ENCODE results near the gene CPNE2. TPM values are rescaled to one million over a fixed set of nuclear protein-coding genes. Genes with fewer than 3 reads are reported as not detected.

CPNE2 gene
- total RNA-seq, 1 experiment from 2014 or later: 43.4 TPM

GRCh38 chr16:57131351-57131970, 39.1 kb downstream of the CPNE2 start:
- DNase-seq (ENCODE audit: low read depth, low spot score) (no peak), ATAC-seq (no peak)
- no peak overlapping the region for H3K27ac ChIP-seq (ENCODE audit: low read length)
- no TSS peak for BruUV-seq (replicated peaks)
- POLR2A ChIA-PET: no interaction called here
- no peak overlapping the region for H3K4me3 ChIP-seq (ENCODE audit: low read depth in 2 of 2, low read length in 2 of 2)
- H3K9me3 ChIP-seq (ENCODE audit: control insufficient read depth, insufficient read depth, low read depth, low read length): no peaks in the 10 kb centered on the region
- H3K36me3 ChIP-seq (ENCODE audit: control insufficient read depth, insufficient read depth, low read length): no peaks in the 10 kb centered on the region
- TF ChIP-seq REST (IDR thresholded peaks at IDR 0.05; ENCODE audit: insufficient read depth in 1 of 2, low read depth in 2 of 2, low read length in 1 of 2) (no peak), SIN3A (IDR thresholded peaks at IDR 0.05; ENCODE audit: borderline replicate concordance, insufficient read depth, low read depth, low read length) (no peak)
- intact Hi-C loops (cut with micrococcal nuclease; ENCODE audit: unreplicated experiment) (no loop called here), in situ Hi-C loops (cut with HindIII; ENCODE audit: low pct_unique_long_range_greater_than_20kb, low sequenced_read_pairs) (no loop called here)
- H3K4me1 ChIP-seq (ENCODE audit: control insufficient read depth, insufficient read depth, low read length): no peaks in the 10 kb centered on the region
- no peaks in the 10 kb centered on the region for H3K27me3 ChIP-seq (ENCODE audit: control insufficient read depth, insufficient read depth, low read length)
- CTCF ChIA-PET: no interaction called here

- DNase-seq (ENCODE audit: low read depth, low spot score): no peak
- Histone ChIP-seq H3K27ac (ENCODE audit: low read length) (no peak overlapping the region), H3K27me3 (ENCODE audit: control insufficient read depth, insufficient read depth, low read length) (no peaks in the 10 kb centered on the region), H3K4me3 (ENCODE audit: low read depth in 2 of 2, low read length in 2 of 2) (no peak overlapping the region), H3K9me3 (ENCODE audit: control insufficient read depth, insufficient read depth, low read depth, low read length) (no peaks in the 10 kb centered on the region), H3K4me1 (ENCODE audit: control insufficient read depth, insufficient read depth, low read length) (no peaks in the 10 kb centered on the region), H3K36me3 (ENCODE audit: control insufficient read depth, insufficient read depth, low read length) (no peaks in the 10 kb centered on the region)
- ChIA-PET CTCF (no interaction called here), POLR2A (no interaction called here)
- TF ChIP-seq CTCF (IDR thresholded peaks at IDR 0.05): no peak
- no peak for TF ChIP-seq SIN3A (IDR thresholded peaks at IDR 0.05; ENCODE audit: borderline replicate concordance, insufficient read depth, low read depth, low read length)
- TF ChIP-seq TCF7L2 (IDR thresholded peaks at IDR 0.05; ENCODE audit: low read depth, low read length): no peak
- TF ChIP-seq REST (IDR thresholded peaks at IDR 0.05; ENCODE audit: insufficient read depth in 1 of 2, low read depth in 2 of 2, low read length in 1 of 2): no peak
- TF ChIP-seq POLR2AphosphoS5 (IDR thresholded peaks at IDR 0.05; ENCODE audit: low read depth, low read length): no peak
- in situ Hi-C loops (cut with HindIII; ENCODE audit: low pct_unique_long_range_greater_than_20kb, low sequenced_read_pairs): no loop called here
- intact Hi-C loops (cut with micrococcal nuclease; ENCODE audit: unreplicated experiment): no loop called here
- no peak; the same call in 1 of the 2 replicates for ATAC-seq
- BruUV-seq (replicated peaks): no TSS peak
Observed at GRCh38 chr16:57132470-57132869, 40.1 kb downstream of the CPNE2 start.
